BJ (cell line): Measurements from ENCODE around the gene DPM2. TPM values are rescaled to one million over a fixed set of nuclear protein-coding genes. Genes with fewer than 3 reads are reported as not detected.

Source experiments
- CTCF ChIA-PET: fragments of 350-600 bp; formaldehyde crosslinking; extraction: SDS; loops from one replicate; lab custom pipeline; 2021; ENCODE audit warnings: antibody characterized with exemption, inconsistent platforms; lab: Yijun Ruan, JAX
- POLR2A ChIA-PET: fragments of 300-600 bp; sonication (Branson Sonifier 250); formaldehyde crosslinking; extraction: SDS; loops from one replicate; lab custom pipeline; 2021; ENCODE audit warnings: antibody characterized with exemption; lab: Charles Lee
- DNase-seq: peaks from one replicate; pipeline ENCODE4 v3.0.0-alpha.2; 2011; ENCODE audit warnings: low read depth
- H3K27me3 ChIP-seq: 2 replicates; pipeline ENCODE4 v1.6.0; 2011; ENCODE audit warnings: low read length; ENCODE audit not compliant: control insufficient read depth, insufficient read depth
- H3K36me3 ChIP-seq: 2 replicates; pipeline ENCODE4 v1.5.1; 2011; ENCODE audit warnings: low read length; ENCODE audit not compliant: control insufficient read depth, insufficient read depth
- H3K4me3 ChIP-seq: 2 replicates; pipeline ENCODE4 v1.5.1; 2011; ENCODE audit warnings: low read depth, mild to moderate bottlenecking, control low read depth, low read length
- polyA plus RNA-seq: library from polyadenylated mRNA; depleted of rRNA; stranded (reverse); fragments of >200 nt; gene quantifications from 2 replicates; pipeline ENCODE4 v1.2.3, GENCODE V29; 2011; rRNA removed
- TF ChIP-seq, protein P1 (sequence below): IDR thresholded peaks from 2 replicates; pipeline ENCODE4 v1.5.1; 2011; ENCODE audit warnings: low read depth, mild to moderate bottlenecking, control low read depth, inconsistent platforms, low read length, moderate library complexity; ENCODE audit not compliant: insufficient read depth

The DPM2 gene
- polyA plus RNA-seq, 1 experiment = 55.3 TPM

DNA sequence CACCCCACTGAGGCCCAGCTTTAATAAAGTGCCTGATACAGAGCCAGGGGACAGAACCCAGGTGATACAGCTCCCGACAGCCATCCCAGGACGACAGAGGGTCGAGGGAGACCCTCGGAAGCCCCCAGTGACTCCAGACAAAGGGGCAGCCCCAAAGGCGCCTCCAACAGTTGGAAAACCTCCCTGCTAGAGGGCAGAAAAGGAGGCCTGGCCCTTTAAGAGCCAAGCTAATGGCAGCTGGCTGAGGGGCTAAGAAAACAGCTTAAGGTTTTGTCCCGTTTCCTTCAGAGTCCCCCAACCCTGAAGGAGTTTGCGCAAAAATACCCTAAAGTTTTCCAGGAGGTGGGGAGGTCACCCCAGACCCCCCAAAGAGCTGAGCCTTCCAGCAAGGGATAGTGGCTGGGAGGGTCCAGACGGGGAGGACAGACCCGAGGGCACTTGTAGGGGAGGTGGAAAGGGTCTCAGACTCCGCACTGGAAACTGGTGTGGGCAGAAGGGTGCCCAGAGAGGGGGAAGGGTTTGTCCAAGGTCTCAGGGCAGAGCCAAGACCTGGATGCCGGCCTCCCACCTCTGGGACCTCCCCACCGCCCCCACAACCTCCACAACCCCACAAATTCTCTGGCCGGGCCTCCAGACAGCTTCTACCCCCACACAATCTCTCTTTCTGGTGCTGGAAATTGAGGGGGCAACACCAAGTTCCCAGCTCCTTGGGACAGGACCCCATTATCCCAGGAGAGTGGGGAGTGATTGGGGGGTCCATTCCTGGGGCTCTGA is 52.0 kb downstream of the DPM2 start:
- POLR2A ChIA-PET = no interaction called here
- TF ChIP-seq, protein P1, sequence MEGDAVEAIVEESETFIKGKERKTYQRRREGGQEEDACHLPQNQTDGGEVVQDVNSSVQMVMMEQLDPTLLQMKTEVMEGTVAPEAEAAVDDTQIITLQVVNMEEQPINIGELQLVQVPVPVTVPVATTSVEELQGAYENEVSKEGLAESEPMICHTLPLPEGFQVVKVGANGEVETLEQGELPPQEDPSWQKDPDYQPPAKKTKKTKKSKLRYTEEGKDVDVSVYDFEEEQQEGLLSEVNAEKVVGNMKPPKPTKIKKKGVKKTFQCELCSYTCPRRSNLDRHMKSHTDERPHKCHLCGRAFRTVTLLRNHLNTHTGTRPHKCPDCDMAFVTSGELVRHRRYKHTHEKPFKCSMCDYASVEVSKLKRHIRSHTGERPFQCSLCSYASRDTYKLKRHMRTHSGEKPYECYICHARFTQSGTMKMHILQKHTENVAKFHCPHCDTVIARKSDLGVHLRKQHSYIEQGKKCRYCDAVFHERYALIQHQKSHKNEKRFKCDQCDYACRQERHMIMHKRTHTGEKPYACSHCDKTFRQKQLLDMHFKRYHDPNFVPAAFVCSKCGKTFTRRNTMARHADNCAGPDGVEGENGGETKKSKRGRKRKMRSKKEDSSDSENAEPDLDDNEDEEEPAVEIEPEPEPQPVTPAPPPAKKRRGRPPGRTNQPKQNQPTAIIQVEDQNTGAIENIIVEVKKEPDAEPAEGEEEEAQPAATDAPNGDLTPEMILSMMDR = no peak
- no peaks in the 10 kb centered on the region for H3K27me3 ChIP-seq
- DNase-seq = no peak
- peaks cover 33% of the 10 kb centered on the region for H3K36me3 ChIP-seq
- H3K4me3 ChIP-seq = no peak overlapping the region
- CTCF ChIA-PET = no interaction called here

Other genes with a start within 250 kb of the DPM2 start
- 0.11 TPM in 1 of 2 replicates, not detected in the other for gene CFAP157, start 230.9 kb downstream of the DPM2 start, polyA plus RNA-seq
- 14.6 and 21.1 TPM in 2 replicates for gene PTRH1, start 222.2 kb downstream of the DPM2 start, polyA plus RNA-seq
- 0.02 and 0.07 TPM in 2 replicates for gene TTC16, start 221.8 kb downstream of the DPM2 start, polyA plus RNA-seq
- 4.8 and 8.0 TPM in 2 replicates for gene TOR2A, start 202.6 kb downstream of the DPM2 start, polyA plus RNA-seq
- gene SH2D3C, start 159.2 kb downstream of the DPM2 start, polyA plus RNA-seq = 0.04 and 0.06 TPM in 2 replicates
- gene CDK9, start 151.8 kb downstream of the DPM2 start, polyA plus RNA-seq = 34.4 and 35.6 TPM in 2 replicates
- gene FPGS, start 135.0 kb downstream of the DPM2 start, polyA plus RNA-seq = 27.9 and 61.9 TPM in 2 replicates
- gene ENG, start 83.2 kb downstream of the DPM2 start, polyA plus RNA-seq = 23.3 and 44.6 TPM in 2 replicates
- gene AK1, start 60.2 kb downstream of the DPM2 start, polyA plus RNA-seq = 65.1 and 102 TPM in 2 replicates
- 48.5 and 78.3 TPM in 2 replicates for gene ST6GALNAC6, start 38.3 kb downstream of the DPM2 start, polyA plus RNA-seq
- 21.4 and 35.5 TPM in 2 replicates for gene ST6GALNAC4, start 20.8 kb downstream of the DPM2 start, polyA plus RNA-seq
- gene PIP5KL1, start 7.1 kb downstream of the DPM2 start, polyA plus RNA-seq = 1.9 and 2.3 TPM in 2 replicates
- gene EEIG1, start 43.1 kb upstream of the DPM2 start, polyA plus RNA-seq = 7.3 and 26.6 TPM in 2 replicates
- 8.2 and 10.6 TPM in 2 replicates for gene NAIF1, start 129.5 kb upstream of the DPM2 start, polyA plus RNA-seq
- 10.2 and 12.9 TPM in 2 replicates for gene SLC25A25, start 130.4 kb upstream of the DPM2 start, polyA plus RNA-seq
- 59.7 and 91.9 TPM in 2 replicates for gene PTGES2, start 189.9 kb upstream of the DPM2 start, polyA plus RNA-seq
- not detected in 2 replicates for gene LCN2, start 211.6 kb upstream of the DPM2 start, polyA plus RNA-seq
- gene BBLN, start 222.4 kb upstream of the DPM2 start, polyA plus RNA-seq = 45.0 and 60.4 TPM in 2 replicates